Measurements from ENCODE around the gene WAC.
"Not testable (repeated sequence)": the region's sequence is repeated elsewhere in the genome, so short reads cannot be mapped to it uniquely, and the experiment has no call there.

The WAC gene

GRCh38 chr10:28638392-28638791 is 105.5 kb downstream of the WAC start:
- H3K27ac Mint-ChIP-seq: no peak overlapping the region
- H3K9me3 Mint-ChIP-seq: no peaks in the 10 kb centered on the region
- ATAC-seq (no peak), DNase-seq (ENCODE audit: low spot score in 2 of 2) (no peak)
- H3K4me3 Mint-ChIP-seq: no peak overlapping the region
- H3K36me3 Mint-ChIP-seq: no peaks in the 10 kb centered on the region
- H3K4me1 Mint-ChIP-seq: no peaks in the 10 kb centered on the region

GRCh38 chr10:28640551-28640950 is 107.6 kb downstream of the WAC start:
- ATAC-seq (no peak), DNase-seq (ENCODE audit: low spot score in 2 of 2) (no peak)
- Mint-ChIP-seq H3K4me3 (no peak overlapping the region), H3K4me1 (no peaks in the 10 kb centered on the region), H3K27ac (no peak overlapping the region), H3K36me3 (no peaks in the 10 kb centered on the region), H3K9me3 (no peaks in the 10 kb centered on the region)

GRCh38 chr10:28644647-28645046 is 111.7 kb downstream of the WAC start:
- no peaks in the 10 kb centered on the region for H3K4me1 Mint-ChIP-seq
- H3K9me3 Mint-ChIP-seq: no peaks in the 10 kb centered on the region
- no peak overlapping the region for H3K4me3 Mint-ChIP-seq
- no peak overlapping the region for H3K27ac Mint-ChIP-seq
- peak; percentile 40 for ATAC-seq
- H3K36me3 Mint-ChIP-seq: no peaks in the 10 kb centered on the region
- DNase-seq (ENCODE audit: low spot score in 2 of 2): no peak

DNA sequence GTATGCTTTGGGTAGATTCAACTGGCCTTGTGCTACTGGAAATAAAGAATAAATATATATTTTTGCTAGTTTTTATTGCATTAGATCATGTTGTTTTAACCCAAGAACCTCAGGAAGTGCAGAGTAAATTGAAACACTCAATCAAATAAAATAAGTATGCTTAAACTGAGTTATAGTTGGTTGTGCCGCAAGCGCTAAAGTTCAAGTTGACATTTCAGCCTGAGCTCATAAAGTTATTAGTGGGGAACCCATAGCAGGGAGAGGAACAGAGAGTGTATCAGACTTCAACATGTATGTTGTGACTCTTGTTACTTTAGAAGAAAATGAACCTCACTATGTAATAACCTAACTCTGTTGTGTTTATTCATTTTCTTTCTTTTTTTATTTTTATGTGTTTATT is 119.2 kb downstream of the WAC start:
- ATAC-seq: no peak
- H3K4me3 Mint-ChIP-seq: no peak overlapping the region
- DNase-seq (ENCODE audit: low spot score in 2 of 2): no peak
- H3K36me3 Mint-ChIP-seq: no peaks in the 10 kb centered on the region
- no peak overlapping the region for H3K27ac Mint-ChIP-seq
- no peaks in the 10 kb centered on the region for H3K9me3 Mint-ChIP-seq
- H3K4me1 Mint-ChIP-seq: no peaks in the 10 kb centered on the region

GRCh38 chr10:28652703-28653102 is 119.8 kb downstream of the WAC start:
- ATAC-seq (no peak), DNase-seq (ENCODE audit: low spot score in 2 of 2) (no peak)
- Mint-ChIP-seq H3K36me3 (no peaks in the 10 kb centered on the region), H3K9me3 (no peaks in the 10 kb centered on the region), H3K4me3 (no peak overlapping the region), H3K4me1 (no peaks in the 10 kb centered on the region), H3K27ac (no peak overlapping the region)

DNA sequence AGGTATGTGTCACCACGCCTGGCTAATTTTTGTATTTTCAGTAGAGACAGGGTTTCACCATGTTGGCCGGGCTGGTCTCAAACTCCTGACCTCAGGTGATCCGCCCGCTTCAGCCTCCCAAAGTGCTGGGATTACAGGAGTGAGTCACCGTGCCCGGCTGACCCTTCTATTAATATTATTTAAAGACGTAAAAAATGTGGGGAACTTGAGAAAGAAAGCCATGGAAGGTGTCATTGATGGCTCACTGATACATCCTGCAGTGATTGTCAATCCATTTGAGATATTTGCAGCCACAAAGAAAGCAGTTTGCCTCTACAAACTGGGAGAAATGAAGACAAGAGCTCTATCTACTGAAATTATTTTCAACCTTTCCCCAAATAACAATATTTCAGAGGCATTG is 125.9 kb downstream of the WAC start:
- not testable (repeated sequence) for ATAC-seq; DNase-seq (ENCODE audit: low spot score in 2 of 2); H3K9me3 Mint-ChIP-seq; H3K27ac Mint-ChIP-seq; H3K4me1 Mint-ChIP-seq; H3K36me3 Mint-ChIP-seq; H3K4me3 Mint-ChIP-seq

DNA sequence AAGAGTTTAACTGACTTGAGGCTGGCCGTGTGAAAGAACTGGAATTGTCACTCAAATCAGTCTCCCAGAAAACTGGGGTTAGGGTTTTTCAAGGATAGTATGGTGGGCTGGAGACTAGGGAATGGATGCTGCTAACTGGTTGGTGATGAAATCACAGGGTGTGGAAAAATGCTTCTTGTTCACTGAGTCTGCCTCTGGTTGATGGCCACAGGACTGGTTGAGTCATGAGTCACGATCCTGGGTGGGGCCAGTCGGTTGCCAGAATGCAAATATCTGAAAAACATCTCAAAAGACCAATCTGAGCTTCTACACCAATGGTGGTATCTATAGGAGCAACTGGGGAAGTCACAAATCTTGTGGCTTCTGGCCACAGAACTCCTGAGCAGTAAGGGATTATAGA is 128.1 kb downstream of the WAC start:
- Mint-ChIP-seq H3K4me3 (no peak overlapping the region), H3K9me3 (no peaks in the 10 kb centered on the region), H3K27ac (no peak overlapping the region), H3K4me1 (peaks cover 5% of the 10 kb centered on the region), H3K36me3 (no peaks in the 10 kb centered on the region)
- DNase-seq (ENCODE audit: low spot score in 2 of 2): no peak
- ATAC-seq: no peak

DNA sequence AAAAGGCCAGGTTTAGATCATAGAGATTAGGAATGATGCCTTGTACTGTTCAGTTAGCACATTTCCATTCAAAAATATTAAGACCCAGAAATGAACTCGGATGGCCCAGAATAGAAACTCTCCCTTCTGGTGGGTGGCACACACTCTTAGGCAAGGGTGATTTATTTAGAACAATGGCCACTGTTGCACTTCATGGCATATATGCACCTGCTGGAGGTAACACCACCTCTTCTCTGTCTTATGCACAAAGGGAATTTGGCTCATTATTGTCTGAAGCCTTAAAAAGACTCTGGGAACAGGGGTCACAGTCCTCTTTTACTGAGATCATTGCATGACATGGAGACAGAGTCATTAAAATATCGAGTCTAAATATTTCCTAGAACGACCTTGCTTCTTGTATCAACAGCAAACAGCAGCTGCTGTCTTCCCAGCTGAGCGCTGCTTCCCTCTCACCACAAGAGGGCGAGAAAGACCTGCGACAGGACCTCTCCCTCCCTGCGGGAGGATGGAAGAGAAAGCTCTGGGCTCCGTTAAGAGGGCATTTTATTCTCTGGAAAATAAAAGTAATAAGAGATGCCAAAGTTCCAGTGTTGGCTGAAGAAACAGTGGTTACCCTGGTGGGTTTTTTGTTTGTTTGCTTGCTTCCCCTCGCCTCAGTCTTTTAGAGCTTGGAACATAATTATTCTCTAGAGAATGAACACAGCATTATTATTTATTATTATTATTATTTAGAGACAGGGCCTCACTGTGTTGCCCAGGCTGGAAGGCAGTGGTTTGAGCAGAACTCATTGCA is 130.9 kb downstream of the WAC start:
- Mint-ChIP-seq H3K9me3 (no peaks in the 10 kb centered on the region), H3K4me1 (peaks cover 14% of the 10 kb centered on the region), H3K36me3 (no peaks in the 10 kb centered on the region), H3K27ac (no peak overlapping the region), H3K4me3 (no peak overlapping the region)
- DNase-seq (ENCODE audit: low spot score in 2 of 2) (peak; percentile 45 to 72), ATAC-seq (peak; percentile 78)

- DNase-seq (ENCODE audit: low spot score in 2 of 2) (no peak), ATAC-seq (no peak)
- H3K27ac Mint-ChIP-seq: no peak overlapping the region
- H3K4me1 Mint-ChIP-seq: peaks cover 19% of the 10 kb centered on the region
- H3K36me3 Mint-ChIP-seq: no peaks in the 10 kb centered on the region
- no peak overlapping the region for H3K4me3 Mint-ChIP-seq
- H3K9me3 Mint-ChIP-seq: no peaks in the 10 kb centered on the region
Measured at GRCh38 chr10:28664369-28664740, 131.4 kb downstream of the WAC start.

DNA sequence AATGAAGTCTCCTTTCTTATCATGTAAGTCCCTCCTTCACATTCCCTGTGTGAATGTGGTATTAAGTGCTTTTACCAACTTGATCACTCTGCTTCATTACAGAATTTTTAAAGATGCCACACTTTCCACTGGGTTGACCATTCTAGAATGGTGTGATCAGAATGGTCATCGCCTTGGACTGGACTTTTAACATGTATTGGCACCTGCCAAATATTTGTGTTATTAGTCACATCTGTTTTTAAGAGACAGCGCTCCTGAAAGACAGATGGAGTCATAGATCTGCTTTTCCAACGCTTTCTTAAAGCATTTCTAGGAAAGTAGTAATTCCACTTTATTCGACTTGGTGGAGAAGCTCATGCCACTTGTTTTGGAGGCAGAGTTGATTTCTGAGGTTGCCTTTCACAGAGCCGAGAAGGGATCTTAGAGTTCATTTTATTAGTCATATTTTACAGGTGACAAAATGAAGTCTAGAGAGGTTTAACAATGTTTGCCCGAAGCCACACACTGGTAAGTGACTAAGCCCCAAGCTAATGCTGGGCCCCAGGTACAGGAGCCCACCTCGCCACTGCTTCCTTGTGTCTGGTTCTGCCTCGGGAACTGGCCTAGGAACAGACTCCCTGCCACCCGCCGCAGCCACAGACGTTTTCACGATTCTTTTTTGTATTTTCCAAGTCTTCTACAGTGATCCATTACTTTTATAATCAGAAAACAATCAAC is 134.0 kb downstream of the WAC start:
- Mint-ChIP-seq H3K9me3 (no peaks in the 10 kb centered on the region), H3K4me1 (peaks cover 19% of the 10 kb centered on the region), H3K36me3 (no peaks in the 10 kb centered on the region), H3K27ac (no peak overlapping the region), H3K4me3 (peak overlapping the region; percentile 26)
- DNase-seq (ENCODE audit: low spot score in 2 of 2): no peak
- ATAC-seq: no peak

GRCh38 chr10:28668363-28669226 is 135.7 kb downstream of the WAC start:
- Mint-ChIP-seq H3K27ac (no peak overlapping the region), H3K4me1 (peaks cover 18% of the 10 kb centered on the region), H3K36me3 (no peaks in the 10 kb centered on the region), H3K4me3 (peak overlapping the region; percentile 67), H3K9me3 (no peaks in the 10 kb centered on the region)
- ATAC-seq (peak; percentile 91), DNase-seq (ENCODE audit: low spot score in 2 of 2) (peak; percentile 31 to 57)

DNA sequence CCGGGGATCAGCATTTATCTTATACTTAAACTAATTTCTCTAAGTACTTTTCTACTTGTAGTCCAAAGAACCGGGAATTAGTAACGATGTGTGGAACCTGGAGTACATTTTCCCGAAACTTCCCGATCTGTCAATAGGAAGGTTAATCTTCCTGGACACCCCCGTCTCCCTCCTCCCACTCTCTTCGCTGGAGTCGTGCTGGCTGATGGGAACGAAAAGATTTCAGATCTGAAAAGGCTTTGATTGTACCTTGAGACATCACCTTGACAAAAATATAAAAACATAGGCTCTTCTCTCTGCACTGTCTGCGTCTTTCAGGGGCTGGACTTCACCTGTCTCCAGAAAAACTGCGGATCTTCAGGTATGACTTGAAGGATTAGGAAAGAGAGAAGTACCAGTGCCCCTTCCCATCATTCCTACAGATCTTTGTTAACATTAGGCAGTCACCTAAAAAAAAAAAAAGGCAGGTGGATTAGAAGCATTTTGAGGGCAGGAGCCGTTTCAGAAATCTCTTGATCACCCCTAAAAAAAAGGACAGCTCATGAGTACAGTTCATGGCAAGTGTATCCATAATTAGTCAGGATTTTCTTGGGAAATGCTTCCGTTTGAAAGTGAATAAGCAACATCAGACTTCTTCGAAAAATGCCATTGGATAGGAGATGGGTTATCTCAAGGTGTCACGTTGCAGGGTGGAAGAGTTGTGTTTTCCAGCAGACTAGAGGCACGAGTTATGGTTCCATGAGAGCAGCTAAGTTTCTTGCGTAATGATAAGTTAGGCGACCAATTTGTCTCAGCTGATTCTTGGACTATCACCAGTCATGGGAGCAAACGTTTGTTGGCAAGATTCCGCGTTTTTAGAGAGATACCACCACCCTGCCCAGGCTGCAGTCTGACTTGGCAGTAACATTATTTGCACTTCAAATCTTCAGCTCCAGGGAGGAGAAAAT is 136.6 kb downstream of the WAC start:
- Mint-ChIP-seq H3K36me3 (no peaks in the 10 kb centered on the region), H3K4me1 (peaks cover 14% of the 10 kb centered on the region), H3K9me3 (no peaks in the 10 kb centered on the region), H3K27ac (no peak overlapping the region), H3K4me3 (peak overlapping the region; percentile 67)
- no peak for ATAC-seq
- no peak for DNase-seq (ENCODE audit: low spot score in 2 of 2)

All from stimulated activated effector memory CD8-positive, alpha-beta T cell treated with anti-CD3 and anti-CD28 coated beads, Interleukin-12 subunit alpha, Interleukin-12 subunit beta, amount 100 ng/mL, for 72 hours (primary cell).